K562 (cell line): ENCODE results near the gene CPPED1. TPM values are rescaled to one million over a fixed set of nuclear protein-coding genes. Genes with fewer than 3 reads are reported as not detected.
A peak's percentile ranks its signal among the peaks of the same experiment; 100 is the strongest.

Experiments
- BDP1 ChIP-seq: IDR thresholded peaks from 3 replicates; pipeline ENCODE4 v1.6.1; 2011; ENCODE audit not compliant: insufficient read length, insufficient read depth
- CBX2 ChIP-seq: fragments of 200-600 bp; sonication (generic); IDR thresholded peaks from one replicate; pipeline ENCODE4 v1.6.1; 2012; ENCODE audit warnings: mild to moderate bottlenecking, low read length, inconsistent platforms; ENCODE audit not compliant: insufficient read depth, poor library complexity, severe bottlenecking
- CEBPB ChIP-seq: fragments of 450-650 bp; IDR thresholded peaks from 2 replicates; pipeline ENCODE4 v1.6.1; 2016; ENCODE audit warnings: missing genetic modification characterization, missing compliant biosample characterization
- KAT8 ChIP-seq: fragments of 450-650 bp; IDR thresholded peaks from 2 replicates; pipeline ENCODE4 v1.6.1; 2016; ENCODE audit warnings: low read depth, mild to moderate bottlenecking
- MYC ChIP-seq, 2 experiments: fragments of 250-450 bp in 1 of 2; sonication (Bioruptor Pico) in 1 of 2; IDR thresholded peaks; 2 replicates each; pipeline versions ENCODE4 v1.5.1 to v1.6.1; 2012 to 2021; ENCODE audit warnings: low read depth in 2 of 2, borderline replicate concordance in 1 of 2, improper control_type of control experiment in 1 of 2, low read length in 1 of 2, mild to moderate bottlenecking in 1 of 2, moderate library complexity in 1 of 2
- NRF1 ChIP-seq, 2 experiments: fragments of 450-650 bp; IDR thresholded peaks in 1 of 2; conservative IDR thresholded peaks in 1 of 2; 2 replicates each; pipeline ENCODE4 v1.6.1; 2014; ENCODE audit warnings: mild to moderate bottlenecking in 2 of 2
- POLR2A ChIP-seq: fragments of 450-650 bp; conservative IDR thresholded peaks from 2 replicates; pipeline ENCODE4 v1.6.1; 2016
- RFX7 ChIP-seq: fragments of 250-450 bp; sonication (Bioruptor Pico); IDR thresholded peaks from 2 replicates; pipeline ENCODE4 v1.5.1; 2021; ENCODE audit warnings: mild to moderate bottlenecking
- SMARCA5 ChIP-seq: fragments of 450-650 bp; IDR thresholded peaks from 2 replicates; pipeline ENCODE4 v1.6.1; 2016
- ZNF12 ChIP-seq: sonication (generic); formaldehyde crosslinking; IDR thresholded peaks from 2 replicates; pipeline ENCODE4 v1.4.0; 2020; ENCODE audit warnings: mild to moderate bottlenecking, missing genetic modification reagents
- ZNF436 ChIP-seq: fragments of 250-450, 450-650 bp; sonication (Bioruptor Pico); formaldehyde crosslinking; IDR thresholded peaks from 2 replicates; pipeline ENCODE4 v1.7.0; 2020; ENCODE audit warnings: mild to moderate bottlenecking
- ZNF445 ChIP-seq: fragments of 250-450 bp; sonication (Bioruptor Pico); IDR thresholded peaks from 2 replicates; pipeline ENCODE4 v1.4.0; 2020; ENCODE audit warnings: low read depth, mild to moderate bottlenecking, moderate library complexity
- ZNF512 ChIP-seq: IDR thresholded peaks from 2 replicates; pipeline ENCODE4 v1.6.1; 2016; ENCODE audit warnings: missing genetic modification characterization, missing compliant biosample characterization
- ZNF551 ChIP-seq: fragments of 250-450 bp; sonication (Bioruptor Pico); IDR thresholded peaks from 2 replicates; pipeline ENCODE4 v1.5.0; 2021; ENCODE audit warnings: mild to moderate bottlenecking, moderate library complexity
- ZNF668 ChIP-seq: fragments of 250-450 bp; sonication (Bioruptor Pico); IDR thresholded peaks from 2 replicates; pipeline ENCODE4 v1.8.0; 2022; ENCODE audit warnings: mild to moderate bottlenecking, inconsistent platforms
- ZNF785 ChIP-seq: fragments of 250-450 bp; sonication (Bioruptor Pico); IDR thresholded peaks from 2 replicates; pipeline ENCODE4 v1.4.0; 2020; ENCODE audit warnings: mild to moderate bottlenecking
- polyA plus RNA-seq, 8 experiments: library from polyadenylated mRNA; depleted of rRNA in 4 of 8; stranded (reverse) in 5 of 8; unstranded in 3 of 8; fragments of >200 nt; fragmentation: Nextera tagmentation in 2 of 8; fragmentation: Illumina TruSeq in 1 of 8; extraction: Ambion mirVana in 2 of 8; extraction: Trizol in 1 of 8; gene quantifications; 2 replicates each; pipeline versions ENCODE4 v1.2.1 to v1.2.3, GENCODE V29; 2011 to 2014; ENCODE audit warnings: inconsistent platforms in 1 of 8, missing spikeins in 1 of 8
- total RNA-seq, 7 experiments: library from RNA; depleted of rRNA in 6 of 7; stranded (reverse); fragments of >200 nt in 6 of 7; fragmentation: Illumina TruSeq in 2 of 7; extraction: Trizol in 2 of 7; gene quantifications; 2 replicates each; pipeline versions ENCODE4 v1.2.1 to v1.2.3, GENCODE V29; 2011 to 2021; ENCODE audit warnings: low replicate concordance in 1 of 7
- TF ChIP-seq, protein P1 (sequence below), 2 experiments: fragments of 450-650 bp; IDR thresholded peaks; 2 replicates each; pipeline ENCODE4 v1.6.1; 2018; ENCODE audit warnings: mild to moderate bottlenecking in 2 of 2, low read depth in 1 of 2; ENCODE audit not compliant: partially characterized antibody in 2 of 2
- TF ChIP-seq, protein P2 (sequence below): sonication (generic); formaldehyde crosslinking; IDR thresholded peaks from 2 replicates; pipeline ENCODE4 v1.9.0; 2022; ENCODE audit warnings: mild to moderate bottlenecking, missing genetic modification reagents
- TF ChIP-seq, protein P3 (sequence below): IDR thresholded peaks from 3 replicates; pipeline ENCODE4 v1.6.1; 2011; ENCODE audit warnings: borderline replicate concordance, mild to moderate bottlenecking; ENCODE audit not compliant: insufficient read length, insufficient read depth

Gene CPPED1
- total and polyA plus RNA-seq, 9 of the 15 experiments (the other 6 are each of a cell fraction or from before 2014, with no cell fraction given), result 7.5 to 25.7 (median 16.9) TPM

DNA sequence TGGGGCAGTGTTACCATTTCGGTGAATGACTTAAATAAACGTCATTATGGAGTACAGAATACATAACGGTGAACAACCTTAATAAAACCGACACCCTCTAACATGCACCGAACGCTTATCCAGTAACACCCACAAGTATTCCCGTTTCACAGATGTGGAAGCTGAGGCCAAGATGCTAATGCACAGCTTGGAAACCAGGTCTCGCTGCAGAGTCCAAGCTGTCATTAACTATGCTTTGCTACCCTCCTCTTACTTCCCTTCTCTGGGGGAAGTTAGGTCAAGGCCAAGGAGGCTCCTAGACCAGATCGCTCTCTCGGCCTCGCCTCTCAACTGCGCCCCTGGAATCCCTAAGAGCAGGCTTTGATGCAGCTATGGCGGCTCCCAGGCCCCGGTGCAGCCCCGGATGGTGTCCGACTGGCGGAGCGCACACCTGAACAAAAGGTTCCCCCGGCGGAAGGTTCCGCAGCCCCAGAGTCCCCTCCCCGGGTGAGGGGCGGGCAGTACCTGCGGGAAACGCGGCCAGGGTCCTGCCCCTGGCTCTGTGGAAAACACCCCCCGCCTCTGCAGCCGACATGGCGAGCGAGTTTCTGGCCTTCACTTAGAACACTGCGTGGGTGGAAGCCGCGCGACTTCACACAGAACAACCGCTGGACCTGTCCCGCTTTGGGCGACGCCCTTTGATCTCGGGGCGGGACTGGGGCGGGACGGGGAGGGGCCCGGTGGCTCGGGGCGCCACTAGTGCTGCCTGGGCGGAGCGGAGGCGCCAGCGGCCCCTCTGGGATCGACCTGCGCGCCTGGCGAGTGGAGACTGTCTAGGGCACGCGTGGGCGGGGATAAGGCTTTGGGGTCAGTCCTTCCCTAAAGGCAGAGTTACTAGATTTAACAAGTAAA, at the start of gene CPPED1 (continued):
- no peak for TF ChIP-seq BDP1
- TF ChIP-seq ZNF785 (CRISPR knock-in tag), result no peak
- no peak for TF ChIP-seq ZNF668
- TF ChIP-seq, protein P1, sequence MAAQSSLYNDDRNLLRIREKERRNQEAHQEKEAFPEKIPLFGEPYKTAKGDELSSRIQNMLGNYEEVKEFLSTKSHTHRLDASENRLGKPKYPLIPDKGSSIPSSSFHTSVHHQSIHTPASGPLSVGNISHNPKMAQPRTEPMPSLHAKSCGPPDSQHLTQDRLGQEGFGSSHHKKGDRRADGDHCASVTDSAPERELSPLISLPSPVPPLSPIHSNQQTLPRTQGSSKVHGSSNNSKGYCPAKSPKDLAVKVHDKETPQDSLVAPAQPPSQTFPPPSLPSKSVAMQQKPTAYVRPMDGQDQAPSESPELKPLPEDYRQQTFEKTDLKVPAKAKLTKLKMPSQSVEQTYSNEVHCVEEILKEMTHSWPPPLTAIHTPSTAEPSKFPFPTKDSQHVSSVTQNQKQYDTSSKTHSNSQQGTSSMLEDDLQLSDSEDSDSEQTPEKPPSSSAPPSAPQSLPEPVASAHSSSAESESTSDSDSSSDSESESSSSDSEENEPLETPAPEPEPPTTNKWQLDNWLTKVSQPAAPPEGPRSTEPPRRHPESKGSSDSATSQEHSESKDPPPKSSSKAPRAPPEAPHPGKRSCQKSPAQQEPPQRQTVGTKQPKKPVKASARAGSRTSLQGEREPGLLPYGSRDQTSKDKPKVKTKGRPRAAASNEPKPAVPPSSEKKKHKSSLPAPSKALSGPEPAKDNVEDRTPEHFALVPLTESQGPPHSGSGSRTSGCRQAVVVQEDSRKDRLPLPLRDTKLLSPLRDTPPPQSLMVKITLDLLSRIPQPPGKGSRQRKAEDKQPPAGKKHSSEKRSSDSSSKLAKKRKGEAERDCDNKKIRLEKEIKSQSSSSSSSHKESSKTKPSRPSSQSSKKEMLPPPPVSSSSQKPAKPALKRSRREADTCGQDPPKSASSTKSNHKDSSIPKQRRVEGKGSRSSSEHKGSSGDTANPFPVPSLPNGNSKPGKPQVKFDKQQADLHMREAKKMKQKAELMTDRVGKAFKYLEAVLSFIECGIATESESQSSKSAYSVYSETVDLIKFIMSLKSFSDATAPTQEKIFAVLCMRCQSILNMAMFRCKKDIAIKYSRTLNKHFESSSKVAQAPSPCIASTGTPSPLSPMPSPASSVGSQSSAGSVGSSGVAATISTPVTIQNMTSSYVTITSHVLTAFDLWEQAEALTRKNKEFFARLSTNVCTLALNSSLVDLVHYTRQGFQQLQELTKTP (IDR thresholded peaks at IDR 0.05; ENCODE audit: low read depth in 1 of 2, partially characterized antibody in 2 of 2), result peak; percentile 27 to 56
- TF ChIP-seq SMARCA5, result peak; percentile 99
- TF ChIP-seq KAT8, result peak; percentile 62; the same call in 1 of the 2 replicates
- no peak for TF ChIP-seq RFX7 (CRISPR knock-in tag)
- no peak for TF ChIP-seq ZNF551
- no peak for TF ChIP-seq ZNF512 (tag)
- TF ChIP-seq, protein P2, sequence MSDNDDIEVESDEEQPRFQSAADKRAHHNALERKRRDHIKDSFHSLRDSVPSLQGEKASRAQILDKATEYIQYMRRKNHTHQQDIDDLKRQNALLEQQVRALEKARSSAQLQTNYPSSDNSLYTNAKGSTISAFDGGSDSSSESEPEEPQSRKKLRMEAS (CRISPR knock-in tag), result peak; percentile 54
- no peak for TF ChIP-seq ZNF436
- no peak for TF ChIP-seq ZNF445 (CRISPR knock-in tag)
- no peak; the same call in none of the 2 replicates for TF ChIP-seq ZNF12 (CRISPR knock-in tag)
- no peak for TF ChIP-seq CEBPB (tag)
- peak; percentile 90 for TF ChIP-seq POLR2A
- TF ChIP-seq, protein P3, sequence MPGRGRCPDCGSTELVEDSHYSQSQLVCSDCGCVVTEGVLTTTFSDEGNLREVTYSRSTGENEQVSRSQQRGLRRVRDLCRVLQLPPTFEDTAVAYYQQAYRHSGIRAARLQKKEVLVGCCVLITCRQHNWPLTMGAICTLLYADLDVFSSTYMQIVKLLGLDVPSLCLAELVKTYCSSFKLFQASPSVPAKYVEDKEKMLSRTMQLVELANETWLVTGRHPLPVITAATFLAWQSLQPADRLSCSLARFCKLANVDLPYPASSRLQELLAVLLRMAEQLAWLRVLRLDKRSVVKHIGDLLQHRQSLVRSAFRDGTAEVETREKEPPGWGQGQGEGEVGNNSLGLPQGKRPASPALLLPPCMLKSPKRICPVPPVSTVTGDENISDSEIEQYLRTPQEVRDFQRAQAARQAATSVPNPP, result no peak
- no peak for TF ChIP-seq CBX2
- TF ChIP-seq MYC (IDR thresholded peaks at IDR 0.05; ENCODE audit: low read depth, low read length), result peak; percentile 68; the same call in 1 of the 2 replicates
- TF ChIP-seq MYC (CRISPR knock-in tag; IDR thresholded peaks at IDR 0.05; ENCODE audit: borderline replicate concordance, low read depth), result peak; percentile 89; the same call in 1 of the 2 replicates
- TF ChIP-seq NRF1 (conservative IDR thresholded peaks at IDR 0.05 in 1 of 2, IDR thresholded peaks at IDR 0.05 in 1 of 2), result peak; percentile 76 to 80
